ENCODE measurements around the gene PLEKHG7.

DNA sequence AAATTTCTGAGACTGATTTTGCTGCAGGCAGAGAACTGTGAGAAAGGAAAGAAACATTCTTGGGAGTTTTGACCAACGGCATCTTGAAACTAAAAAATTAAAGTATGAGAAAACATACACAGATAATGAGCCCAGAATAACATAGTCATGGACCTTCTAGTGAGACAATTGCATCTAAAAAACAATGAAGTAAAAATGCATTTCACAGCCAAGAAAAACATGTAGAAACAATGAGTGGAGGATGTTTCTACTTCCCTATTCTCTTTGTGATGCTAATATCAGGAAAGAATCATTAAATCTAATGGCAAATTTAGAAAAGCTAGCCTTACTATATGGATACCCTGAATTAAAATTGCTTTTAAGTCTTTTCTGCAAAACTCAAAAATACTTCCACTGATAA is 12.2 kb upstream of the PLEKHG7 start:
- TF ChIP-seq CTCF (IDR thresholded peaks at IDR 0.05; ENCODE audit: low read depth, low read length) (no peak), EZH2phosphoT487 (IDR thresholded peaks at IDR 0.05; ENCODE audit: low read depth) (no peak)
